Upper lobe of left lung (tissue), 6 donors: ENCODE results near the gene LRP1. TPM values are rescaled to one million over a fixed set of nuclear protein-coding genes. Genes with fewer than 3 reads are reported as not detected.

Source experiments
- ATAC-seq, 2 donors: fragments of 200-7000 bp; cut with Tn5 transposase; one replicate each; pipeline ENCODE4 v1.9.1; 2022; ENCODE audit warnings: mild to moderate bottlenecking in 2 of 2, moderate library complexity in 2 of 2; ENCODE audit not compliant: low FRiP score in 2 of 2
- DNase-seq, 2 donors: peaks; one replicate each; pipeline ENCODE4 v3.0.0-alpha.2; 2019 to 2020
- H3K27ac ChIP-seq, 4 donors: fragments of 200-600 bp; sonication (generic); one replicate each; pipeline ENCODE4 v1.5.1; 2016 to 2019
- H3K27me3 ChIP-seq, 4 donors: fragments of 200-600 bp; sonication (generic); one replicate each; pipeline ENCODE4 v1.5.1; 2017 to 2019
- H3K36me3 ChIP-seq, 4 donors: fragments of 200-600 bp; sonication (generic); one replicate each; pipeline ENCODE4 v1.5.1; 2016 to 2019
- H3K4me1 ChIP-seq, 4 donors: fragments of 200-600 bp; sonication (generic); one replicate each; pipeline ENCODE4 v1.5.1; 2018 to 2019
- H3K4me3 ChIP-seq, 4 donors: fragments of 200-600 bp; sonication (generic); one replicate each; pipeline ENCODE4 v1.5.1; 2017 to 2019; ENCODE audit warnings: mild to moderate bottlenecking in 2 of 4, moderate library complexity in 1 of 4
- H3K9me3 ChIP-seq, 4 donors: fragments of 200-600 bp; sonication (generic); one replicate each; pipeline ENCODE4 v1.5.1; 2018 to 2019
- EP300 ChIP-seq, 4 donors: sonication (generic); formaldehyde crosslinking; IDR thresholded peaks; one replicate each; pipeline ENCODE4 v1.5.1; 2017; ENCODE audit warnings: antibody characterized with exemption in 4 of 4, control low read depth in 2 of 4
- POLR2A ChIP-seq, 4 donors: fragments of 450-650 bp; IDR thresholded peaks; one replicate each; pipeline ENCODE4 v1.5.1; 2016 to 2017; ENCODE audit warnings: antibody characterized with exemption in 4 of 4, mild to moderate bottlenecking in 2 of 4
- POLR2AphosphoS5 ChIP-seq, 2 donors: sonication (generic); formaldehyde crosslinking; IDR thresholded peaks; one replicate each; pipeline ENCODE4 v1.5.1; 2017; ENCODE audit warnings: antibody characterized with exemption in 2 of 2
- WGBS, 2 donors: methylation state at CpG; one replicate each; pipeline ENCODE4 v1.1.5; 2017 to 2018; 5-methylcytosine and 5-hydroxymethylcytosine counted together
- total RNA-seq, 6 donors: library from RNA; depleted of rRNA in 4 of 6; stranded (reverse); fragments of >200 nt in 4 of 6; gene quantifications; one replicate each; pipeline versions ENCODE4 v1.1.0 to v1.2.1, GENCODE V29; 2016 to 2021
- TF ChIP-seq, protein P1 (sequence below), 6 experiments: fragments of 450-650 bp in 4 of 6; fragments of 200-600 bp in 2 of 6; sonication (generic) in 2 of 6; IDR thresholded peaks; one replicate each; pipeline ENCODE4 v1.5.1; 2016 to 2019; ENCODE audit warnings: antibody characterized with exemption in 6 of 6
- donor health status: DM: no; HTN: no; CAD: no; lungs with moderate emphysema.
- donor health status: DM: no; HTN: yes; CAD: no; lungs with severe emphysema.

Gene LRP1
- total RNA-seq, 6 donors from 2014 or later, result 137 to 504 (median 308) TPM

DNA sequence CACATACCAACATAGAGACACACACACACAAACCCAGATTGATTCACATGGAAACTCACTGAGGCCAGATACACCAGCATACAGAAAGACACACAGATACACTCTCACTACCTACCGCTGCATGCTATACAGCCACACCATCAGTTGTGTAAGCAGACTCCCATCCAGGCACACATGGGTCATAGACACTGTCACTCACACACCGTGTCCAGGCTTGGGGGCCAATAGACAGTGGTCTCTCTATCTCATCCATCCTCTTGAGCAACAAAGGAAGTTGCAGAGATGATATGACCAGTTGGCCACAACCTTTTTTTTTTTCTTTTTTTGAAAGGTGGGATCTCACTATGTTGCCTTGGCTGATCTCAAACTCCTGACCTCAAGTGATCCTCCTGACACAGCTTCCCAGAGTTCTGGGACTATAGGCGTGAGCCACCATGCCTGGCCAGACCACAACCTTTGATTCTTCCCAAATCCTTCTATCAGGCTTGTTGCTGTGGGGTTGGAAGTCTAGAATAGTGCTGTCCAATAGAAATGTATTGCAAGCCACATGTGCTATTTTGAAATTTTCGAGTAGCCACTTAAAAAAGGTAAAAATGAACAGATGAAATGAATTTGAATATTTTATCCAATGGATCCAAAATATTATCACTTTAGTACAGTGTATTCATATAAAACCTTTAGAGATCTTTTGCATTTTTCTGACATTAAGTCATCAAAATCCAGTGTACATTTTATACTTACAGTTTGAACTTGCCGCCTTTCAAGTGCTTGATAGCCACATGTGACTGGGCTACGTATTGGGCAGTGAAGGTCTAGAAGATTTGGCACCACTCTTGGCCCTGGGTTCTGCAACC lies 11.7 kb downstream of the LRP1 start:
- DNase-seq, result no peak
- Histone ChIP-seq H3K9me3 (no peaks in the 10 kb centered on the region), H3K4me1 (peaks cover 21 to 37% (median 32%) of the 10 kb centered on the region in 4 donors), H3K27ac (no peak overlapping the region), H3K27me3 (no peaks in the 10 kb centered on the region), H3K36me3 (peaks cover 0 to 56% (median 21%) of the 10 kb centered on the region in 4 donors), H3K4me3 (no peak overlapping the region)
- no peak for TF ChIP-seq POLR2A (IDR thresholded peaks at IDR 0.05)
- no peak for TF ChIP-seq EP300 (IDR thresholded peaks at IDR 0.05)
- TF ChIP-seq, protein P1, sequence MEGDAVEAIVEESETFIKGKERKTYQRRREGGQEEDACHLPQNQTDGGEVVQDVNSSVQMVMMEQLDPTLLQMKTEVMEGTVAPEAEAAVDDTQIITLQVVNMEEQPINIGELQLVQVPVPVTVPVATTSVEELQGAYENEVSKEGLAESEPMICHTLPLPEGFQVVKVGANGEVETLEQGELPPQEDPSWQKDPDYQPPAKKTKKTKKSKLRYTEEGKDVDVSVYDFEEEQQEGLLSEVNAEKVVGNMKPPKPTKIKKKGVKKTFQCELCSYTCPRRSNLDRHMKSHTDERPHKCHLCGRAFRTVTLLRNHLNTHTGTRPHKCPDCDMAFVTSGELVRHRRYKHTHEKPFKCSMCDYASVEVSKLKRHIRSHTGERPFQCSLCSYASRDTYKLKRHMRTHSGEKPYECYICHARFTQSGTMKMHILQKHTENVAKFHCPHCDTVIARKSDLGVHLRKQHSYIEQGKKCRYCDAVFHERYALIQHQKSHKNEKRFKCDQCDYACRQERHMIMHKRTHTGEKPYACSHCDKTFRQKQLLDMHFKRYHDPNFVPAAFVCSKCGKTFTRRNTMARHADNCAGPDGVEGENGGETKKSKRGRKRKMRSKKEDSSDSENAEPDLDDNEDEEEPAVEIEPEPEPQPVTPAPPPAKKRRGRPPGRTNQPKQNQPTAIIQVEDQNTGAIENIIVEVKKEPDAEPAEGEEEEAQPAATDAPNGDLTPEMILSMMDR (IDR thresholded peaks at IDR 0.05), result no peak
- no peak for TF ChIP-seq POLR2AphosphoS5 (IDR thresholded peaks at IDR 0.05)
- WGBS, 2 donors, result 65 to 66% methylated on average over 6 of the region's 6 CpGs
- no peak for ATAC-seq

DNA sequence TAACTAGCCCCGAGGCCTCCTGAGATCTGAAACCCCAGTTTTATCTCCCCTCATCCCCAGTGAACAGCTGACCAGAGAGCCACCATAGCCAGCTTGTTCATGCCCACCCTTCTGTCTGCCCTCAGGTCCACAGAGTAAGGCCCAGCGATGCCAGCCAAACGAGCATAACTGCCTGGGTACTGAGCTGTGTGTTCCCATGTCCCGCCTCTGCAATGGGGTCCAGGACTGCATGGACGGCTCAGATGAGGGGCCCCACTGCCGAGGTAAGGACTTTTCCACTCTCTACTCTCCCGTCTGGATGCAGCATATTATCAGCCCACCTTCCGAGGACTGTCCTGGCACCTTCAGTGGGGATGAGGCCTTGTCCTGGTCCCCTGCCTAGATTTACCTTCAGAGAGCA lies 13.0 kb downstream of the LRP1 start:
- H3K27me3 ChIP-seq, result no peaks in the 10 kb centered on the region
- WGBS, 2 donors, result 87 to 93% methylated on average over 3 to 8 of the region's 8 CpGs
- H3K27ac ChIP-seq, result peak overlapping the region in 3 of 4 donors; percentile 7 to 11 (median 10)
- DNase-seq, result no peak
- TF ChIP-seq, protein P1 (IDR thresholded peaks at IDR 0.05), result no peak
- TF ChIP-seq POLR2A (IDR thresholded peaks at IDR 0.05), result no peak
- TF ChIP-seq EP300 (IDR thresholded peaks at IDR 0.05), result no peak
- no peak for TF ChIP-seq POLR2AphosphoS5 (IDR thresholded peaks at IDR 0.05)
- peaks cover 19 to 39% (median 30%) of the 10 kb centered on the region in 4 donors for H3K4me1 ChIP-seq
- H3K9me3 ChIP-seq, result no peaks in the 10 kb centered on the region
- H3K36me3 ChIP-seq, result peaks cover 4 to 69% (median 28%) of the 10 kb centered on the region in 4 donors
- H3K4me3 ChIP-seq, result no peak overlapping the region
- no peak for ATAC-seq

DNA sequence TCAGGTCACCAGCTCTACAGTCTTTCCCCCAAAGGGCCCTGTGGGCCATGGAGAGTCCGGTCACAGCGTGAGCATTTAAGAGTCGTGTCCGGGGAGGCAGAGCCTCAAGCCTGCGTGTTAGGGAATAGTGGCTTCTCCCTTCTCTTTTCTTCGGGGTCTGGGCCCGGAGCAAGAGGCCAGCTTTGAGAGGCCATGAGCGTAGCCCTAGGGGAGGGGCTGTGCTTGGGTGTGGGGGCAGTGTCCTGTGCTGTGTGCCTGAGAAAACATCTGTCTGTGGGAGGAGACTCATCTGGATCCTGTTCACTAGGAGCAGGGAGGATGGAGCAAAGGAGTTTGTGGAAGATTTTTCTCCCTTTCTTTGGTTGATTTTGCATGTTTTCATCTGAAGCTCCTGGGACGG lies 13.8 kb downstream of the LRP1 start:
- H3K4me1 ChIP-seq, result peaks cover 25 to 42% (median 38%) of the 10 kb centered on the region in 4 donors
- 79 to 93% methylated on average over 3 to 9 of the region's 9 CpGs for whole genome bisulfite sequencing, 2 donors
- H3K27me3 ChIP-seq, result no peaks in the 10 kb centered on the region
- H3K4me3 ChIP-seq, result no peak overlapping the region
- peak in 1 of 2 donors; percentile 48 for ATAC-seq
- no peaks in the 10 kb centered on the region for H3K9me3 ChIP-seq
- TF ChIP-seq POLR2A (IDR thresholded peaks at IDR 0.05) (no peak), POLR2AphosphoS5 (IDR thresholded peaks at IDR 0.05) (no peak), EP300 (IDR thresholded peaks at IDR 0.05) (no peak)
- TF ChIP-seq, protein P1 (IDR thresholded peaks at IDR 0.05), result no peak
- peaks cover 4 to 75% (median 30%) of the 10 kb centered on the region in 4 donors for H3K36me3 ChIP-seq
- peak overlapping the region in 3 of 4 donors; percentile 7 to 54 (median 10) for H3K27ac ChIP-seq
- DNase-seq, result no peak

DNA sequence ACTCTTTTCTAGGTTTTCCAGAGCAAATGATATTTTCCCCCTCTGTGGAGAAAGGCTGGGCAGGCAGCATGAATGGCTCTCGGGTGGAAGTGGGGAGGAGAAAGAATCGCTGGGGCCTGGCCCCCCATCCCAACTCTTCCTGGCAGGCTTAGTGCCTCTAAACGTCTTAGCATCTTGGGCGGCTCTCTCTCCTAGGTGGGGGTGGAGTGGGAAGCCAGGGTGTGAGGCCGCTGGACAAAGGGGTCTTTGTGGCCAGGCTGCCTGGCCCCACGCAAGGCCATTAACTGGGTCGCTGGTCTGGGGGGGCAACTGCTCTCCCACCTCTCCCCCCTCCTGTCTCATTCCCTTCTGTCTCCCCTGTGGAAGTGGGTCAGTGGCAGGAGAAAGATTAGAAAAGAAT lies 14.4 kb downstream of the LRP1 start:
- Histone ChIP-seq H3K27me3 (no peaks in the 10 kb centered on the region), H3K27ac (peak overlapping the region in 3 of 4 donors; percentile 10 to 54 (median 39)), H3K4me3 (no peak overlapping the region), H3K4me1 (peaks cover 28 to 46% (median 41%) of the 10 kb centered on the region in 4 donors), H3K9me3 (no peaks in the 10 kb centered on the region), H3K36me3 (peaks cover 4 to 75% (median 30%) of the 10 kb centered on the region in 4 donors)
- TF ChIP-seq POLR2A (IDR thresholded peaks at IDR 0.05), result no peak
- no peak for TF ChIP-seq POLR2AphosphoS5 (IDR thresholded peaks at IDR 0.05)
- no peak for ATAC-seq
- DNase-seq, result no peak
- 75 to 80% methylated on average over 4 to 7 of the region's 7 CpGs for WGBS, 2 donors

DNA sequence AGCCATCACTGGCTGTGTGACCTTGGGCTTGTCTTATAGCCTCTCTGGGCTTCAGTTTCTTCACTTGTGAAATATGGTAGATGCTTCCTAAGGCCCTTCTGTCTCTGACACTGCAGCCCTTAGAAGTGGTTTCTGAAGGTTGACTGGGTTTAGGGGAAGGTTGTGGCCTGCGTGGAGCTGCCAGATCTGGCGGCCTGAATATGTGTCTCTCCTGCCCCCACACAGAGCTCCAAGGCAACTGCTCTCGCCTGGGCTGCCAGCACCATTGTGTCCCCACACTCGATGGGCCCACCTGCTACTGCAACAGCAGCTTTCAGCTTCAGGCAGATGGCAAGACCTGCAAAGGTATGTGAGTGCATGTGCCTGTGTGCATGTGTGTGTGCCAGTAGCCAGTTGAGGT lies 15.2 kb downstream of the LRP1 start:
- Histone ChIP-seq H3K36me3 (peaks cover 4 to 74% (median 30%) of the 10 kb centered on the region in 4 donors), H3K27ac (peak overlapping the region in 1 of 4 donors; percentile 10), H3K4me3 (no peak overlapping the region), H3K4me1 (peaks cover 27 to 46% (median 41%) of the 10 kb centered on the region in 4 donors), H3K9me3 (no peaks in the 10 kb centered on the region), H3K27me3 (no peaks in the 10 kb centered on the region)
- DNase-seq (no peak), ATAC-seq (no peak)
- WGBS, 2 donors, result 67 to 90% methylated on average over 3 to 4 of the region's 4 CpGs
- TF ChIP-seq, protein P1 (IDR thresholded peaks at IDR 0.05), result no peak
- TF ChIP-seq EP300 (IDR thresholded peaks at IDR 0.05) (no peak), POLR2AphosphoS5 (IDR thresholded peaks at IDR 0.05) (no peak), POLR2A (IDR thresholded peaks at IDR 0.05) (no peak)
